ENCODE results near the gene NEK4. TPM values are rescaled to one million over a fixed set of nuclear protein-coding genes. Genes with fewer than 3 reads are reported as not detected.

NEK4 gene
- total RNA-seq, 1 donor from 2014 or later: 15.1 TPM

DNA sequence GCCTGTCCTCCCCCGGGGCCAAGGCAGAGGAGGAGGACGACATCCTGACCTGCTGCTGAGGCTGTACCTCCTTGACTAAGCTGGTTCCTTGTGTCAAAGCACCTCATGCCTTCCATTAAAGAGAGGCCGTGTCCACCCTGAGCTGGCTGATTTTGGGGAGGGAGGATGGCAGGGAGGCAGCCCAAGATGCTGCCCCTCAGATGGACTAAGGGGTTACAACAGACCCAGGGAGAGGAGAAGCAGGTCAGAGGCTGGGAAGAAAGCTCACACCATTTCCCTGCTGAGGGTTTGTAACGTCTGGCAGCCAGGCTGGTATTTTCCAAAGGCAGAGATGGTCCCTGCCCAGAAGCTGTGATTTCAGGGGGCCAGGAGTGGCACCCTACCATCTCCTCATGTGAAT is 21.2 kb upstream of the NEK4 start:
- Histone ChIP-seq H2AFZ (ENCODE audit: low read depth, low read length) (no peak overlapping the region), H3K4me1 (ENCODE audit: insufficient read depth, low read length) (no peaks in the 10 kb centered on the region), H3K9ac (ENCODE audit: low read length) (no peak overlapping the region), H3K9me3 (ENCODE audit: insufficient read depth, low read depth, low read length) (no peaks in the 10 kb centered on the region), H3K36me3 (ENCODE audit: insufficient read depth, low read length) (no peaks in the 10 kb centered on the region), H3K4me3 (ENCODE audit: insufficient read depth, low read depth, low read length) (no peak overlapping the region), H3K4me2 (ENCODE audit: low read length) (no peak overlapping the region), H3K27ac (ENCODE audit: low read depth, low read length) (no peak overlapping the region), H3K79me2 (ENCODE audit: insufficient read depth, low read length) (no peaks in the 10 kb centered on the region), H3K27me3 (ENCODE audit: insufficient read depth, low read length) (no peaks in the 10 kb centered on the region), H4K20me1 (ENCODE audit: insufficient read depth, low read length) (no peaks in the 10 kb centered on the region)
- TF ChIP-seq, protein P1, sequence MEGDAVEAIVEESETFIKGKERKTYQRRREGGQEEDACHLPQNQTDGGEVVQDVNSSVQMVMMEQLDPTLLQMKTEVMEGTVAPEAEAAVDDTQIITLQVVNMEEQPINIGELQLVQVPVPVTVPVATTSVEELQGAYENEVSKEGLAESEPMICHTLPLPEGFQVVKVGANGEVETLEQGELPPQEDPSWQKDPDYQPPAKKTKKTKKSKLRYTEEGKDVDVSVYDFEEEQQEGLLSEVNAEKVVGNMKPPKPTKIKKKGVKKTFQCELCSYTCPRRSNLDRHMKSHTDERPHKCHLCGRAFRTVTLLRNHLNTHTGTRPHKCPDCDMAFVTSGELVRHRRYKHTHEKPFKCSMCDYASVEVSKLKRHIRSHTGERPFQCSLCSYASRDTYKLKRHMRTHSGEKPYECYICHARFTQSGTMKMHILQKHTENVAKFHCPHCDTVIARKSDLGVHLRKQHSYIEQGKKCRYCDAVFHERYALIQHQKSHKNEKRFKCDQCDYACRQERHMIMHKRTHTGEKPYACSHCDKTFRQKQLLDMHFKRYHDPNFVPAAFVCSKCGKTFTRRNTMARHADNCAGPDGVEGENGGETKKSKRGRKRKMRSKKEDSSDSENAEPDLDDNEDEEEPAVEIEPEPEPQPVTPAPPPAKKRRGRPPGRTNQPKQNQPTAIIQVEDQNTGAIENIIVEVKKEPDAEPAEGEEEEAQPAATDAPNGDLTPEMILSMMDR (IDR thresholded peaks at IDR 0.05; ENCODE audit: insufficient read depth, low read depth, low read length): no peak
- no peak for TF ChIP-seq EZH2 (IDR thresholded peaks at IDR 0.05; ENCODE audit: insufficient read depth, low read length)
- Mint-ChIP-seq H3K27me3 (ENCODE audit: low read depth, unreplicated experiment) (peaks cover 36% of the 10 kb centered on the region), H3K9me3 (ENCODE audit: unreplicated experiment) (peaks cover 3% of the 10 kb centered on the region), H3K4me3 (ENCODE audit: unreplicated experiment) (no peak overlapping the region), H3K36me3 (ENCODE audit: low read depth, unreplicated experiment) (no peaks in the 10 kb centered on the region), H3K4me1 (ENCODE audit: low read depth, unreplicated experiment) (peaks cover 5% of the 10 kb centered on the region), H3K27ac (ENCODE audit: unreplicated experiment) (no peak overlapping the region)
- DNase-seq (ENCODE audit: low read depth): no peak
- no peak for FAIRE-seq

DNA sequence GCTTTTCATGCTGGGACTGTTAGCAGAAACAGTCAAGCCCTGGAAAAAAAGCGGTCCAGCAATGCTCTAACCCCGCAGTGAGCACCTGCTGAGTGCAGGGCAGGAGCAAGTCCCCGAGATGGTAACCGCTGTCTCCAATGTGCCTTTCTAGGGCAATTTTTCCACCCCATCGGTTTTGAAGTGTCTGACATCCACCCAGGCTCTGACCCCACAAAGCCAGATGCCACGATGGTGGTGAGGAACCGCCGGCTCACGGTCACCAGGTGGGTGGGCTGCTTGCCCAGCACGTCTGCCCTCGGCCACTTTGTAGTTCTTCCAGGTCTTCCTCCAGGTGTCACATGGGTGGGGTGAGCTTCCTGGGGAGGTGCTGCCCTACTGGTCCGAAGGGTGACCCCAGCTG is 20.6 kb upstream of the NEK4 start:
- no peak overlapping the region for H3K4me2 ChIP-seq (ENCODE audit: low read length)
- no peak overlapping the region for H3K4me3 Mint-ChIP-seq (ENCODE audit: unreplicated experiment)
- H3K27ac ChIP-seq (ENCODE audit: low read depth, low read length): no peak overlapping the region
- H3K4me1 ChIP-seq (ENCODE audit: insufficient read depth, low read length): no peaks in the 10 kb centered on the region
- no peak overlapping the region for H3K9ac ChIP-seq (ENCODE audit: low read length)
- H3K36me3 Mint-ChIP-seq (ENCODE audit: low read depth, unreplicated experiment): no peaks in the 10 kb centered on the region
- peaks cover 36% of the 10 kb centered on the region for H3K27me3 Mint-ChIP-seq (ENCODE audit: low read depth, unreplicated experiment)
- H3K9me3 ChIP-seq (ENCODE audit: insufficient read depth, low read depth, low read length): no peaks in the 10 kb centered on the region
- DNase-seq (ENCODE audit: low read depth): no peak
- H3K4me1 Mint-ChIP-seq (ENCODE audit: low read depth, unreplicated experiment): peaks cover 5% of the 10 kb centered on the region
- no peaks in the 10 kb centered on the region for H4K20me1 ChIP-seq (ENCODE audit: insufficient read depth, low read length)
- FAIRE-seq: no peak
- TF ChIP-seq, protein P1 (IDR thresholded peaks at IDR 0.05; ENCODE audit: insufficient read depth, low read depth, low read length): no peak
- TF ChIP-seq EZH2 (IDR thresholded peaks at IDR 0.05; ENCODE audit: insufficient read depth, low read length): no peak
- peaks cover under 1% of the 10 kb centered on the region for H3K9me3 Mint-ChIP-seq (ENCODE audit: unreplicated experiment)
- no peak overlapping the region for H2AFZ ChIP-seq (ENCODE audit: low read depth, low read length)
- H3K27me3 ChIP-seq (ENCODE audit: insufficient read depth, low read length): no peaks in the 10 kb centered on the region
- H3K36me3 ChIP-seq (ENCODE audit: insufficient read depth, low read length): no peaks in the 10 kb centered on the region
- H3K79me2 ChIP-seq (ENCODE audit: insufficient read depth, low read length): no peaks in the 10 kb centered on the region
- no peak overlapping the region for H3K27ac Mint-ChIP-seq (ENCODE audit: unreplicated experiment)
- no peak overlapping the region for H3K4me3 ChIP-seq (ENCODE audit: insufficient read depth, low read depth, low read length)

DNA sequence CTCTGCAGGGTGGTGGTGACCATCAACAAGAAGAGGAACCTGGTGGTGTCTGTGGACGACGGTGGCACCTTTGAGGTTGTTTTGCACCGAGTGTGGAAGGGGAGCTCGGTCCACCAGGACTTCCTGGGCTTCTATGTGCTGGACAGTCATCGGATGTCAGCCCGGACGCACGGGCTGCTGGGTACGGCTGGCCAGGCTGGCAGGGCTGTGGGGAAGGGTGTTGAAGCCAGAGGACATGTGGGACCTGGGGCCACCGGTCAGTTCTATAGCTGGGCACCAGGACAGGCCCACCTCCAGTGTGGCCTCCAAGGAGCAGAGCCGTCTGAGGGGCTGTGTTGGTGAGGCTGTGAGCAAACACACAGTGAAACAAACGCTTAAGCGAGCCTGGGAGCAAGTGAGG is 20.0 kb upstream of the NEK4 start:
- Histone ChIP-seq H3K4me2 (ENCODE audit: low read length) (no peak overlapping the region), H3K4me3 (ENCODE audit: insufficient read depth, low read depth, low read length) (no peak overlapping the region), H3K9me3 (ENCODE audit: insufficient read depth, low read depth, low read length) (no peaks in the 10 kb centered on the region), H3K9ac (ENCODE audit: low read length) (no peak overlapping the region), H2AFZ (ENCODE audit: low read depth, low read length) (no peak overlapping the region), H4K20me1 (ENCODE audit: insufficient read depth, low read length) (no peaks in the 10 kb centered on the region), H3K36me3 (ENCODE audit: insufficient read depth, low read length) (no peaks in the 10 kb centered on the region), H3K4me1 (ENCODE audit: insufficient read depth, low read length) (no peaks in the 10 kb centered on the region), H3K27me3 (ENCODE audit: insufficient read depth, low read length) (no peaks in the 10 kb centered on the region), H3K79me2 (ENCODE audit: insufficient read depth, low read length) (no peaks in the 10 kb centered on the region), H3K27ac (ENCODE audit: low read depth, low read length) (no peak overlapping the region)
- H3K4me3 Mint-ChIP-seq (ENCODE audit: unreplicated experiment): no peak overlapping the region
- TF ChIP-seq EZH2 (IDR thresholded peaks at IDR 0.05; ENCODE audit: insufficient read depth, low read length): no peak
- TF ChIP-seq, protein P1 (IDR thresholded peaks at IDR 0.05; ENCODE audit: insufficient read depth, low read depth, low read length): no peak
- peaks cover 33% of the 10 kb centered on the region for H3K27me3 Mint-ChIP-seq (ENCODE audit: low read depth, unreplicated experiment)
- no peak overlapping the region for H3K27ac Mint-ChIP-seq (ENCODE audit: unreplicated experiment)
- H3K9me3 Mint-ChIP-seq (ENCODE audit: unreplicated experiment): no peaks in the 10 kb centered on the region
- H3K4me1 Mint-ChIP-seq (ENCODE audit: low read depth, unreplicated experiment): peaks cover 5% of the 10 kb centered on the region
- H3K36me3 Mint-ChIP-seq (ENCODE audit: low read depth, unreplicated experiment): no peaks in the 10 kb centered on the region
- no peak for DNase-seq (ENCODE audit: low read depth)
- FAIRE-seq: no peak

All from astrocyte (in vitro differentiated cells and primary cell).